Measurements from ENCODE around the gene IGSF3. TPM values are rescaled to one million over a fixed set of nuclear protein-coding genes. Genes with fewer than 3 reads are reported as not detected.

The IGSF3 gene
- 10 to 100 TPM; 29.5 to 31.4 (median 30.4) TPM for polyA plus RNA-seq (ENCODE audit: insufficient read length in 4 of 4)

GRCh38 chr1:116667575-116668105 is at the start of gene IGSF3:
Gene IGSF3 (minus strand): TSS chr1:116667733. CDS start chr1:116666326, 1,407 bp downstream.
- no peak for DNase-seq (ENCODE audit: low read depth in 4 of 4, low spot score in 3 of 4)

- DNase-seq (ENCODE audit: low read depth in 4 of 4, low spot score in 3 of 4), result no peak
Measured at GRCh38 chr1:116717318-116717717, 49.8 kb upstream of the IGSF3 start.

GRCh38 chr1:116716391-116716790 is 48.9 kb upstream of the IGSF3 start:
- DNase-seq (ENCODE audit: low read depth in 4 of 4, low spot score in 3 of 4), result no peak

- no peak for DNase-seq (ENCODE audit: low read depth in 4 of 4, low spot score in 3 of 4)
Measured at GRCh38 chr1:116713474-116713873, 45.9 kb upstream of the IGSF3 start.

- no peak for DNase-seq (ENCODE audit: low read depth in 4 of 4, low spot score in 3 of 4)
Measured at GRCh38 chr1:116712510-116712909, 45.0 kb upstream of the IGSF3 start.

- DNase-seq (ENCODE audit: low read depth in 4 of 4, low spot score in 3 of 4), result no peak
Measured at GRCh38 chr1:116711263-116711840, 43.8 kb upstream of the IGSF3 start.

GRCh38 chr1:116710420-116711262 is 43.1 kb upstream of the IGSF3 start:
- no peak for DNase-seq (ENCODE audit: low read depth in 4 of 4, low spot score in 3 of 4)

GRCh38 chr1:116709666-116710167 is 42.2 kb upstream of the IGSF3 start:
- DNase-seq (ENCODE audit: low read depth in 4 of 4, low spot score in 3 of 4), result no peak

- DNase-seq (ENCODE audit: low read depth in 4 of 4, low spot score in 3 of 4), result no peak
Measured at GRCh38 chr1:116708255-116708900, 40.8 kb upstream of the IGSF3 start.

GRCh38 chr1:116706841-116707240 is 39.3 kb upstream of the IGSF3 start:
- DNase-seq (ENCODE audit: low read depth in 4 of 4, low spot score in 3 of 4), result no peak

GRCh38 chr1:116706123-116706522 is 38.6 kb upstream of the IGSF3 start:
- no peak for DNase-seq (ENCODE audit: low read depth in 4 of 4, low spot score in 3 of 4)

GRCh38 chr1:116704278-116704677 is 36.7 kb upstream of the IGSF3 start:
- no peak for DNase-seq (ENCODE audit: low read depth in 4 of 4, low spot score in 3 of 4)

- no peak for DNase-seq (ENCODE audit: low read depth in 4 of 4, low spot score in 3 of 4)
Measured at GRCh38 chr1:116699605-116700004, 32.1 kb upstream of the IGSF3 start.

- DNase-seq (ENCODE audit: low read depth in 4 of 4, low spot score in 3 of 4), result no peak
Measured at GRCh38 chr1:116698244-116698595, 30.7 kb upstream of the IGSF3 start.

- DNase-seq (ENCODE audit: low read depth in 4 of 4, low spot score in 3 of 4), result no peak
Measured at GRCh38 chr1:116697548-116698243, 30.2 kb upstream of the IGSF3 start.

- no peak for DNase-seq (ENCODE audit: low read depth in 4 of 4, low spot score in 3 of 4)
Measured at GRCh38 chr1:116694524-116694923, 27.0 kb upstream of the IGSF3 start.

GRCh38 chr1:116693759-116694480 is 26.4 kb upstream of the IGSF3 start:
- no peak for DNase-seq (ENCODE audit: low read depth in 4 of 4, low spot score in 3 of 4)

GRCh38 chr1:116692879-116693278 is 25.3 kb upstream of the IGSF3 start:
- DNase-seq (ENCODE audit: low read depth in 4 of 4, low spot score in 3 of 4), result no peak

- DNase-seq (ENCODE audit: low read depth in 4 of 4, low spot score in 3 of 4), result no peak
Measured at GRCh38 chr1:116690849-116691406, 23.4 kb upstream of the IGSF3 start.

GRCh38 chr1:116690396-116690848 is 22.9 kb upstream of the IGSF3 start:
- DNase-seq (ENCODE audit: low read depth in 4 of 4, low spot score in 3 of 4), result no peak
